Stimulated activated CD8-positive, alpha-beta memory T cell treated with anti-CD3 and anti-CD28 coated beads, Interleukin-4, amount 100 ng/mL, for 24 hours (primary cell): ENCODE results near the gene MYO1B.

Source experiments
- DNase-seq: peaks from one replicate; pipeline ENCODE4 v3.0.0-alpha.2; 2020; ENCODE audit warnings: low read depth

MYO1B gene

GRCh38 chr2:191262436-191262835, 17.2 kb downstream of the MYO1B start:
- DNase-seq = no peak

GRCh38 chr2:191263050-191263449, 17.8 kb downstream of the MYO1B start:
- DNase-seq = no peak

- no peak for DNase-seq
Measured at GRCh38 chr2:191264647-191265081, 19.5 kb downstream of the MYO1B start.

GRCh38 chr2:191265311-191266170, 20.3 kb downstream of the MYO1B start:
- DNase-seq = no peak

GRCh38 chr2:191266201-191266600, 21.0 kb downstream of the MYO1B start:
- DNase-seq = no peak

GRCh38 chr2:191268596-191268995, 23.4 kb downstream of the MYO1B start:
- DNase-seq = no peak

GRCh38 chr2:191270306-191271161, 25.3 kb downstream of the MYO1B start:
- DNase-seq = no peak

GRCh38 chr2:191272064-191272463, 26.9 kb downstream of the MYO1B start:
- DNase-seq = no peak

GRCh38 chr2:191274413-191274815, 29.2 kb downstream of the MYO1B start:
- DNase-seq = no peak

- no peak for DNase-seq
Measured at GRCh38 chr2:191276792-191277465, 31.7 kb downstream of the MYO1B start.

GRCh38 chr2:191280290-191280689, 35.1 kb downstream of the MYO1B start:
- no peak for DNase-seq

GRCh38 chr2:191280834-191281756, 35.9 kb downstream of the MYO1B start:
- no peak for DNase-seq

GRCh38 chr2:191285252-191285651, 40.0 kb downstream of the MYO1B start:
- no peak for DNase-seq

GRCh38 chr2:191287820-191288219, 42.6 kb downstream of the MYO1B start:
- DNase-seq = no peak

- DNase-seq = no peak
Measured at GRCh38 chr2:191289049-191289448, 43.8 kb downstream of the MYO1B start.

- DNase-seq = no peak
Measured at GRCh38 chr2:191291471-191291870, 46.3 kb downstream of the MYO1B start.

GRCh38 chr2:191292869-191293268, 47.7 kb downstream of the MYO1B start:
- no peak for DNase-seq

- no peak for DNase-seq
Measured at GRCh38 chr2:191295088-191295487, 49.9 kb downstream of the MYO1B start.

- no peak for DNase-seq
Measured at GRCh38 chr2:191296083-191297006, 51.1 kb downstream of the MYO1B start.

GRCh38 chr2:191297033-191297432, 51.8 kb downstream of the MYO1B start:
- DNase-seq = no peak
